Hepatocyte (in vitro differentiated cells): ENCODE results near the gene PEX13.

Experiments
- CTCF ChIP-seq: fragments of 200-600 bp; sonication (generic); IDR thresholded peaks from 2 replicates; pipeline ENCODE4 v1.5.1; 2016; ENCODE audit warnings: antibody characterized with exemption, mild to moderate bottlenecking; ENCODE audit not compliant: poor library complexity
- EZH2 ChIP-seq: fragments of 200-600 bp; sonication (generic); IDR thresholded peaks from 2 replicates; pipeline ENCODE4 v1.6.1; 2016; ENCODE audit warnings: antibody characterized with exemption, mild to moderate bottlenecking, borderline replicate concordance

GRCh38 chr2:61018318-61018755, 817 bp downstream of the PEX13 start:
- no peak for TF ChIP-seq CTCF
- TF ChIP-seq EZH2: no peak
